HEK293T (cell line): ENCODE results near the gene MCF2L.

Experiments used
- L3MBTL2 ChIP-seq: fragments of 450-650 bp; conservative IDR thresholded peaks from 2 replicates; pipeline ENCODE4 v1.6.1; 2016; ENCODE audit warnings: mild to moderate bottlenecking
- SP1 ChIP-seq: fragments of 450-650 bp; IDR thresholded peaks from 2 replicates; pipeline ENCODE4 v1.6.1; 2017
- SUZ12 ChIP-seq: fragments of 450-650 bp; IDR thresholded peaks from 2 replicates; pipeline ENCODE4 v1.6.1; 2016; ENCODE audit warnings: mild to moderate bottlenecking

GRCh38 chr13:113086031-113086750 is 117.2 kb downstream of the MCF2L start:
- TF ChIP-seq L3MBTL2 = no peak
- TF ChIP-seq SP1 = no peak
- TF ChIP-seq SUZ12 = no peak
